ENCODE data around the gene XPNPEP1. TPM values are rescaled to one million over a fixed set of nuclear protein-coding genes. Genes with fewer than 3 reads are reported as not detected.

Gene XPNPEP1
- total and polyA plus RNA-seq, 3 experiments from 2014 or later, result 29.7 to 56.1 (median 50.2) TPM

DNA sequence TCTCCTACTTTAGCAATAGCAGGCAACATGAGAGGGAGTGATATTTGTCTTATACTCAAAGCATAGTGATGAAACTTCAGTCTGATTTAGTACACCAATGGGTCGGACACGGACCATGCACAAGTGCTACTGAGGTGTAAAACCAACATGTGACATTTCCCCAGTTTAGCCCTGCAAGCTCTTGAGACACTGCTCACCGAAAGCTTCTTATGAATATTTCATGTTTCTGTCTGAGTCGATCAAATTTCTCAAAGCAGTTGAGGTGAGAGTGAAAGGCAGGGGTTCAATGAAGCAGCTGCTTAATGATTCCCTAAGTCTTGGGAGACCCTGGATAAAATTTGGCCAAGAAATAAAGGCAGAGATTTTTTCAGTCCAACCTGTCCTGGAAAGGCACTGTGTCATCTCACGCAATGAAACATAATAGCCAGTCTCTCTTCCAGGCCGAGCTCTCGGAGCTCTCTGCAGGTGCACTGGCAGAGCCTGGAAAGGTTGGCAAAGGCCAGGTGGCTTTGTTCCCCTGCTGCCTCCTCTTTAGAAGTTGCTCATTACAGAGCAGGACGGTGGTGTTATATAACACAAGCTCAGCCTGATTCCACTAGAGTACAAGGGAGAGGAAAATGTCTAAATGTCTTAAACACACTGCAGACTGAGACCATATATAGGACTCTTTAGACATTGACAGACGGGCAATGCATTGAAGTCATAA is 33.9 kb upstream of the XPNPEP1 start:
- Histone ChIP-seq H3K9me3 (ENCODE audit: low read length) (no peaks in the 10 kb centered on the region), H3K36me3 (ENCODE audit: insufficient read depth, low read length) (no peaks in the 10 kb centered on the region), H3K27ac (ENCODE audit: low read depth, low read length) (no peak overlapping the region), H3K4me3 (ENCODE audit: low read length) (no peak overlapping the region), H3K4me1 (ENCODE audit: insufficient read depth, low read length) (no peaks in the 10 kb centered on the region), H3K27me3 (ENCODE audit: insufficient read depth, low read length, poor library complexity, severe bottlenecking) (no peaks in the 10 kb centered on the region)
- no peaks in the 10 kb centered on the region for H3K9me3 Mint-ChIP-seq
- H3K27ac Mint-ChIP-seq, result no peak overlapping the region
- H3K27me3 Mint-ChIP-seq, result no peaks in the 10 kb centered on the region
- H3K4me3 Mint-ChIP-seq, result no peak overlapping the region
- DNase-seq, result no peak
- ChIA-PET CTCF (interaction anchor here (0.9 to 2.5 kb wide), 7 partner anchors 19 to 76 kb away, joined by 3 to 8 read pairs (median 3); no protein-coding TSS in a partner anchor), POLR2A (interaction anchor here (0.6 kb wide), 1 partner anchor 34 kb away, joined by 3 read pairs; the partner anchor contains the start of gene XPNPEP1)
- no peaks in the 10 kb centered on the region for H3K36me3 Mint-ChIP-seq
- peaks cover 2 to 4% (median 3%) of the 10 kb centered on the region in 3 donors for H3K4me1 Mint-ChIP-seq

GRCh38 chr10:109956454-109957091 is 33.3 kb upstream of the XPNPEP1 start:
- no peak overlapping the region for H3K27ac Mint-ChIP-seq
- no peaks in the 10 kb centered on the region for H3K27me3 ChIP-seq (ENCODE audit: insufficient read depth, low read length, poor library complexity, severe bottlenecking)
- no peaks in the 10 kb centered on the region for H3K9me3 Mint-ChIP-seq
- H3K4me3 Mint-ChIP-seq, result no peak overlapping the region
- H3K36me3 Mint-ChIP-seq, result no peaks in the 10 kb centered on the region
- no peak overlapping the region for H3K4me3 ChIP-seq (ENCODE audit: low read length)
- ChIA-PET POLR2A (no interaction called here), CTCF (interaction anchor here (0.9 to 2.5 kb wide), 7 partner anchors 19 to 75 kb away, joined by 3 to 8 read pairs (median 3); no protein-coding TSS in a partner anchor)
- no peaks in the 10 kb centered on the region for H3K36me3 ChIP-seq (ENCODE audit: insufficient read depth, low read length)
- DNase-seq, result peak in 1 of 5 donors; percentile 48
- no peaks in the 10 kb centered on the region for H3K4me1 ChIP-seq (ENCODE audit: insufficient read depth, low read length)
- no peaks in the 10 kb centered on the region for H3K27me3 Mint-ChIP-seq
- no peak overlapping the region for H3K27ac ChIP-seq (ENCODE audit: low read depth, low read length)
- no peaks in the 10 kb centered on the region for H3K9me3 ChIP-seq (ENCODE audit: low read length)
- H3K4me1 Mint-ChIP-seq, result peaks cover 2 to 4% (median 3%) of the 10 kb centered on the region in 3 donors

- H3K27me3 Mint-ChIP-seq, result no peaks in the 10 kb centered on the region
- CTCF ChIA-PET, result interaction anchor here (1.2 to 1.4 kb wide), 2 partner anchors 69 to 71 kb away, joined by 4 read pairs; no protein-coding TSS in a partner anchor
These were observed 30.5 kb upstream of the XPNPEP1 start for GRCh38 chr10:109953766-109954165.

DNA sequence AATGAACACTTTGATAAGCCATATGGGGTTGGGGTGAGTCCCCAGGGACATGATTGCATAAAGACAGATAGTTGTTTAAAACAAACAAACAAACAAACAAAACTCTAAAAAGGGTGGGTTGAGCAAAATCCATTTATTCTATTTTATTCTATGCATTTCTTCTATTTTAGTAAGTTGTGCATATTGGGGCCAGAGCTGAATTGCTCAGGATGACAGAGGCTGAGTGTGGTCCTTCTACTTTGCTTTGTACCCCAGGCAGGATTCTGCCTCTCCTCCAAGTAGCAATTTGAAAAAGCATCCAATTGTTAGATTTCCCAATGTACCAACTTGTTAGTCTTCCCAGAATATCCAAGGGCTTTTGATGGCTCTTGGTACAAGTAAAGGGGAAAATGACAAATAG is 29.2 kb upstream of the XPNPEP1 start:
- Mint-ChIP-seq H3K36me3 (no peaks in the 10 kb centered on the region), H3K27ac (no peak overlapping the region), H3K9me3 (no peaks in the 10 kb centered on the region), H3K4me3 (no peak overlapping the region), H3K27me3 (no peaks in the 10 kb centered on the region), H3K4me1 (peaks cover 2 to 4% (median 3%) of the 10 kb centered on the region in 3 donors)
- H3K36me3 ChIP-seq (ENCODE audit: insufficient read depth, low read length), result no peaks in the 10 kb centered on the region
- no peak for DNase-seq
- POLR2A ChIA-PET, result interaction anchor here (0.6 kb wide), 1 partner anchor 156 kb away, joined by 4 read pairs; no protein-coding TSS in a partner anchor
- no peaks in the 10 kb centered on the region for H3K4me1 ChIP-seq (ENCODE audit: insufficient read depth, low read length)
- no peaks in the 10 kb centered on the region for H3K27me3 ChIP-seq (ENCODE audit: insufficient read depth, low read length, poor library complexity, severe bottlenecking)
- CTCF ChIA-PET, result no interaction called here
- H3K27ac ChIP-seq (ENCODE audit: low read depth, low read length), result no peak overlapping the region
- H3K4me3 ChIP-seq (ENCODE audit: low read length), result no peak overlapping the region
- no peaks in the 10 kb centered on the region for H3K9me3 ChIP-seq (ENCODE audit: low read length)

More at GRCh38 chr10:109953766-109954165, 30.5 kb upstream of the XPNPEP1 start:
- Histone ChIP-seq H3K36me3 (ENCODE audit: insufficient read depth, low read length) (no peaks in the 10 kb centered on the region), H3K4me3 (ENCODE audit: low read length) (no peak overlapping the region), H3K27me3 (ENCODE audit: insufficient read depth, low read length, poor library complexity, severe bottlenecking) (no peaks in the 10 kb centered on the region), H3K9me3 (ENCODE audit: low read length) (no peaks in the 10 kb centered on the region), H3K4me1 (ENCODE audit: insufficient read depth, low read length) (no peaks in the 10 kb centered on the region), H3K27ac (ENCODE audit: low read depth, low read length) (no peak overlapping the region)
- DNase-seq, result no peak
- H3K27ac Mint-ChIP-seq, result peak overlapping the region in 2 of 8 donors; percentile 42 to 68
- no peaks in the 10 kb centered on the region for H3K36me3 Mint-ChIP-seq
- peaks cover 2 to 4% (median 3%) of the 10 kb centered on the region in 3 donors for H3K4me1 Mint-ChIP-seq
- H3K9me3 Mint-ChIP-seq, result no peaks in the 10 kb centered on the region
- POLR2A ChIA-PET, result no interaction called here
- no peak overlapping the region for H3K4me3 Mint-ChIP-seq

DNA sequence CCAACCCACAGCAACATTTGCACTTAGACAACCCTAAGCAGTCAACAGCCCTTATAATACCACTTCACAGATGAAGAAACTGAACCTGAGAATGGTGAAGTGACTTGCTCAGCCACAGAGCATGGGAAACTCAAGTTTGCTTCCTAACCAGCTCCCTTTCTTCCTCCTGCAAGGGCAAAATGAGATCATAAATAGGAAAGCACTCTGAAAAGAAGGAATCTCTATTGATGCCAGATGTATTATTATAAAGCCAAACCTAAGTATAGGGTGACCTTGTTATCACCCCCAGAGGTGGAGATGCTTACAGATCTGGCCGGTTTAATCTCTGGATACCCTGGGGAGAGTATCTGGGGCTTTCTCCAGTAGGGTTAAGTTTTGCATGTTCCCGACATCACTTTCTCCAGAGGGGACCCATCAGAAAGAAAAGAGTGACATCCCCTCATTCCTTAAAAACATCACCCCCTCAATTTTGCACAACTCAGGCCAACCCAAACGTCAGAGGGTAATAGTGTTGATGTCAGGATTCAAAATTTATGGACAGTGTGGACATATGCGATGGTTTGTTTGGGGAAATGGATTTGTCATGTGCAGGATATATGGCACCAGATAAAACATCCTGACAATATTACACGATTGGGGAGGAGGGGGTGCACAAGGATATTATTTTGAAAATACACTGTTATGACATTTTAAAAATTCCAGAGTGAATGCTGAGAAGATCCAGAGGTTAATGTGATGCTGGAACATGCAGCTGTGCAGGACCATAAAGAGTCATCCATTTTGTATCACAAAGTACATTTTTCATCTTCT is 24.0 kb upstream of the XPNPEP1 start:
- Mint-ChIP-seq H3K27ac (no peak overlapping the region), H3K36me3 (no peaks in the 10 kb centered on the region), H3K27me3 (no peaks in the 10 kb centered on the region), H3K4me3 (no peak overlapping the region), H3K4me1 (peaks cover 17 to 25% (median 18%) of the 10 kb centered on the region in 3 donors), H3K9me3 (no peaks in the 10 kb centered on the region)
- DNase-seq, result no peak
- H3K27me3 ChIP-seq (ENCODE audit: insufficient read depth, low read length, poor library complexity, severe bottlenecking), result no peaks in the 10 kb centered on the region
- H3K9me3 ChIP-seq (ENCODE audit: low read length), result no peaks in the 10 kb centered on the region
- POLR2A ChIA-PET, result no interaction called here
- no peak overlapping the region for H3K27ac ChIP-seq (ENCODE audit: low read depth, low read length)
- no peaks in the 10 kb centered on the region for H3K36me3 ChIP-seq (ENCODE audit: insufficient read depth, low read length)
- peaks cover 5% of the 10 kb centered on the region for H3K4me1 ChIP-seq (ENCODE audit: insufficient read depth, low read length)
- CTCF ChIA-PET, result interaction anchor here (1.2 kb wide), 1 partner anchor 9 kb away, joined by 4 read pairs; no protein-coding TSS in a partner anchor
- H3K4me3 ChIP-seq (ENCODE audit: low read length), result no peak overlapping the region

DNA sequence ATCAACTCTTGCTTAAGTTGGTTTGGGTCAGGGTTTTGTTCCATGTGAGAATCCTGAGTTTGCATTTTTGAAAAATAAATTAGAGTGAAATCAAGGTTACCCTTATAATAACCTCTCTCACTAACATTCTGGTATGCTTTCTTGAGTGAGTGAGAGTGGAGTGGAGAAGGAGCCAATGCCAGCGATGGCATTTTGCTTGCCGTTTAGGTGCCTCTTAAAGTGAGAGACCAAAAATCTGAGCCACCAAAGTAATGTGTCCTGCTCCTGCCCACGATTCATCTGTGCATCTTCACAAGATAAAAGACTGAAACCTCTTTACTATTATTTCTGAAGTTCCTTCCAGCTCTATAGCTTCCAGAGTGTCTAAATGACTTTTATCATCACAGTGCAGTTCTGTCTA is 23.4 kb upstream of the XPNPEP1 start:
- H3K27ac Mint-ChIP-seq, result no peak overlapping the region
- Histone ChIP-seq H3K36me3 (ENCODE audit: insufficient read depth, low read length) (no peaks in the 10 kb centered on the region), H3K4me3 (ENCODE audit: low read length) (no peak overlapping the region), H3K27me3 (ENCODE audit: insufficient read depth, low read length, poor library complexity, severe bottlenecking) (no peaks in the 10 kb centered on the region), H3K9me3 (ENCODE audit: low read length) (no peaks in the 10 kb centered on the region), H3K27ac (ENCODE audit: low read depth, low read length) (no peak overlapping the region), H3K4me1 (ENCODE audit: insufficient read depth, low read length) (peaks cover 5% of the 10 kb centered on the region)
- POLR2A ChIA-PET, result no interaction called here
- H3K9me3 Mint-ChIP-seq, result no peaks in the 10 kb centered on the region
- H3K4me3 Mint-ChIP-seq, result no peak overlapping the region
- no peak for DNase-seq
- H3K4me1 Mint-ChIP-seq, result peaks cover 17 to 25% (median 18%) of the 10 kb centered on the region in 3 donors
- H3K36me3 Mint-ChIP-seq, result no peaks in the 10 kb centered on the region
- no peaks in the 10 kb centered on the region for H3K27me3 Mint-ChIP-seq
- CTCF ChIA-PET, result interaction anchor here (1.2 kb wide), 1 partner anchor 8 kb away, joined by 4 read pairs; no protein-coding TSS in a partner anchor

- CTCF ChIA-PET, result no interaction called here
- Histone ChIP-seq H3K4me3 (ENCODE audit: low read length) (no peak overlapping the region), H3K27me3 (ENCODE audit: insufficient read depth, low read length, poor library complexity, severe bottlenecking) (no peaks in the 10 kb centered on the region), H3K9me3 (ENCODE audit: low read length) (no peaks in the 10 kb centered on the region), H3K27ac (ENCODE audit: low read depth, low read length) (no peak overlapping the region), H3K36me3 (ENCODE audit: insufficient read depth, low read length) (no peaks in the 10 kb centered on the region), H3K4me1 (ENCODE audit: insufficient read depth, low read length) (peaks cover 5% of the 10 kb centered on the region)
- POLR2A ChIA-PET, result interaction anchor here (0.9 kb wide), 1 partner anchor 11 kb away, joined by 3 read pairs; no protein-coding TSS in a partner anchor
- H3K4me3 Mint-ChIP-seq, result peak overlapping the region in 4 of 7 donors; percentile 0 to 39 (median 14)
- peaks cover 17 to 25% (median 18%) of the 10 kb centered on the region in 3 donors for H3K4me1 Mint-ChIP-seq
- no peaks in the 10 kb centered on the region for H3K27me3 Mint-ChIP-seq
- no peaks in the 10 kb centered on the region for H3K36me3 Mint-ChIP-seq
- DNase-seq, result no peak
- H3K9me3 Mint-ChIP-seq, result no peaks in the 10 kb centered on the region
- H3K27ac Mint-ChIP-seq, result peak overlapping the region in 4 of 8 donors; percentile 3 to 56 (median 30)
These were observed 22.3 kb upstream of the XPNPEP1 start for GRCh38 chr10:109945473-109946177.

Data from CD8-positive, alpha-beta memory T cell (primary cell).